HG02763 (cell line): ENCODE results near the gene PTPN23.

ENCODE experiments used
- ATAC-seq: cut with Tn5 transposase; IDR thresholded peaks from one replicate; pipeline ENCODE4 v1.9.1; 2021; ENCODE audit warnings: mild to moderate bottlenecking, moderate library complexity; ENCODE audit not compliant: unreplicated experiment

Gene PTPN23

GRCh38 chr3:47419083-47420043 lies 38.5 kb downstream of the PTPN23 start:
- ATAC-seq, result no peak

- no peak for ATAC-seq
Observed at GRCh38 chr3:47420044-47420430, 39.2 kb downstream of the PTPN23 start.

GRCh38 chr3:47420511-47421484 lies 40.0 kb downstream of the PTPN23 start:
- peak; percentile 54 for ATAC-seq

- no peak for ATAC-seq
Observed at GRCh38 chr3:47421741-47422649, 41.2 kb downstream of the PTPN23 start.

DNA sequence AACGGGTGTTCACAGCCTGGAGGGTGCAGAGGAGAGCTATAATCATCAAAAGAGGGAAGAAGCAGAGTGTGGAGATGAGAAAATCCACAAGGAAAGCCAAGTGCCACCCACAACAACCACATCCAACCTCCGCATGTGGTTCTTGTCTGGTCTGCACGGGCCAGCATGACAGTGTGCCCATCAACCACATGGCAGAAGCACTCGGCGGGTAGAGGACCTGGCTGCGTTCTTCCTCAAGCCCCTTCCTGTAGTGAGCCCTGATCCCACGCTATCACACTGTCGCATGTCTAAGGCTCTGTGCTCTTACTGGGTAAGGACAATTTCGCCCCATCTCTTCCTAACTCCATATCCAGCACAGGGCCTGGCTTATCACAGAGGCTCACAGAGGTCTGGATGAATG lies 41.9 kb downstream of the PTPN23 start:
- ATAC-seq, result no peak

GRCh38 chr3:47423548-47424145 lies 42.8 kb downstream of the PTPN23 start:
- ATAC-seq, result no peak

- ATAC-seq, result no peak
Observed at GRCh38 chr3:47424434-47425382, 43.9 kb downstream of the PTPN23 start.

- ATAC-seq, result no peak
Observed at GRCh38 chr3:47425383-47425778, 44.6 kb downstream of the PTPN23 start.

GRCh38 chr3:47425959-47426358 lies 45.1 kb downstream of the PTPN23 start:
- ATAC-seq, result no peak

- ATAC-seq, result no peak
Observed at GRCh38 chr3:47427866-47428265, 47.0 kb downstream of the PTPN23 start.

- ATAC-seq, result no peak
Observed at GRCh38 chr3:47428662-47429061, 47.8 kb downstream of the PTPN23 start.

DNA sequence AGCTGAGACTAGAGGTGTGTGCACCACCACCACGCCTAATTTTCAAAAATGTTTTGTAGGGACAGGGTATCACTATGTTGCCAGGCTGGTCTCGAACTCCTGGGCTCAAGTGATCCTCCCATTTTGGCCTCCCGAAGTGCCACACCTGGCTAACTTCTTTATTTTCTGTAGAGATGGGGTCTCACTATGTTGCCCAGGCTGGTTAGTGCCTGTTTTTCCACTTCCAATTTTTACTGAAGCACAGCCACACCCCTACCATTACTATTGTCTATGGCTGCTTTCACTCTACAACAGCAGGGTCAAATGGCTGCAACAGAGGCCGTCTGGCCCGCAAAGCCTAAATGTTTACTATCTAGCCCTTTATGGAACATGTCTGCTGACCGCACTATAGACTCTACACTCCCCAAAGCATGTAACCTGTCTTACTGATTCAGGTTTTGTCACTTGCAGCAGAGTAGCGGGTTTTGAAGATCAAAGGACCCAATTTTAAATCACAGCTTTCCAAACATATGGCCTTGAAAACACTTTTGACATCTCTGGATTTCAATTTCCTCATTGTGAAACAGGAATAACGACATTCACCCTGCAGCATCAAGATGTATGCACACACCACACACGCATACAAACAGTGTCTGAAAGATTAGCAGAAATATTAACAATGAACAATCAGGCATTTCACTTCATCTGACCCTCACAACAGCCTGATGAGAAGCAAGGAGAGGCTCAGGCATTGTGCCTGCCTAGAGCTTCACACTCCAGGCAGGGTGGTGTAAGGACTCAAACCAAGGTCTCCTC lies 48.9 kb downstream of the PTPN23 start:
- no peak for ATAC-seq

- ATAC-seq, result no peak
Observed at GRCh38 chr3:47430606-47431005, 49.8 kb downstream of the PTPN23 start.

- no peak for ATAC-seq
Observed at GRCh38 chr3:47431225-47431624, 50.4 kb downstream of the PTPN23 start.

DNA sequence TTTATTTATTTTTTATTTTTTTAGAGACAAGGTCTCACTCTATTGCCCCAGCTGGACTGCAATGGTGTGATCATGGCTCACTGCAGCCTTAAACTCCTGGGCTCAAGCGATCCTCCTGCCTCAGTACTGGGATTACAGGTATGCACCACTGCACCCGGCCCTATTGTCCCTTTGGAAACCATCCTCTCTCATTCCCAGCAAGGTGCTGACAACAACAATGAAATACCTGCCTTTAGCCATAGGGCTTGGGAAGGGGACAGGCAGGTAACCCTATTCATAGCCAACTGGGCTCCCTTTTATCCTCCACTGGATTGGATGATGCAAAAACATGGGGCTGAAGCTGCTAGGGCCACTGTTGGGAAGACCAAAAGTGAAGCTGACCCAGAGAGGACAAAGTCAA lies 51.9 kb downstream of the PTPN23 start:
- no peak for ATAC-seq

DNA sequence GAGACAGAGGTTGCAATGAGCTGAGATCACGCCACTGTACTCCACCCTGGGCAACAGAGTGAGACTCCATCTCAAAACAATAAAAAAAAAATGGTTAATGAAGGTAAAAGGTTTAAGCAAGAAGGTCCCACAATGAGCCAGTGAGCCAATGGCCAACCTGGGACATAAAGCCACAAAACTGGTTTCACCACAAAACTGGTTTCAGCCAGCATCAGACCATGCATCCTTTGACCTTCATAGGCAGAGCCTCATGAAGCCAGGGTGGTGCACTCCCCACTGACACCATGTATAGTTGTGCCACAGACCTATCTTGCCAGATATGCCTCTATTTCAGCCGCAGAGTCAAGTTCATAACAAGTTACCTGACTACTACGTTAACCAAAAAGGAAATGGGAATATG lies 53.0 kb downstream of the PTPN23 start:
- no peak for ATAC-seq

DNA sequence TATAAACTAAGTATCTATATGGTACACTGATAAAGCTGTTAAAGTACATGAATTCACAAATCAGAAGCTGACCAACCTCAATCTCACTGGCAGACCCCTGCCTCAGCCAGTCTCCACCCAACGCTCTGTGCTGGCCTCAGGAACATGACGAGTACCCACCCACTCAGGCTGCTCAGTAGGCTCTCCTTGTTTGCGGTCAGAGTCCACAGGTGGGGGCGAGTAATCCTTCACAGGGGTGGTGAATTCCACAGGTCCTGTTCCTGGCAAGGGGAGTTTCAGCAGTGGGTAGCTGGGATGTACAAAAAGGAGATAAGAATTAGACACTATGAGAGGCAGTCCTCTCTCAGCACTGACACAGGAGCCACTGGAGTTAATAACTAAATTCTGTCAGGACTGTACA lies 54.0 kb downstream of the PTPN23 start:
- ATAC-seq, result no peak

GRCh38 chr3:47436180-47436579 lies 55.4 kb downstream of the PTPN23 start:
- ATAC-seq, result no peak
